MCF 10A (cell line): ENCODE data around the gene GDF2. TPM values are rescaled to one million over a fixed set of nuclear protein-coding genes. Genes with fewer than 3 reads are reported as not detected.

Source experiments
- Bru-seq: library from RNA; stranded (reverse); fragments of 400-500 nt; gene quantifications from one replicate; lab custom pipeline; 2021; lab: Mats Ljungman, UMichigan
- BruChase-seq, 2 experiments: library from RNA; stranded (reverse); fragments of 400-500 nt; gene quantifications; one replicate each; lab custom pipeline; 2021; lab: Mats Ljungman, UMichigan
- BruUV-seq: library from RNA; stranded (reverse); fragments of 400-500 nt; replicated peaks from 2 replicates; lab custom pipeline; 2021; lab: Mats Ljungman, UMichigan
- CTCF ChIA-PET: fragments of 300-600 bp; sonication (Branson Sonifier 250); formaldehyde crosslinking; extraction: SDS; loops from one replicate; lab custom pipeline; 2021; ENCODE audit warnings: antibody characterized with exemption, inconsistent platforms; lab: Yijun Ruan, JAX
- POLR2A ChIA-PET: fragments of 300-600, 350-650 bp; sonication (Branson Sonifier 250); formaldehyde crosslinking; extraction: SDS; loops from one replicate; lab custom pipeline; 2020; ENCODE audit warnings: antibody characterized with exemption, inconsistent platforms; lab: Yijun Ruan, JAX
- DNase-seq: peaks from one replicate; pipeline ENCODE4 v3.0.0-alpha.2; 2018; ENCODE audit not compliant: unreplicated experiment
- H3K27ac Mint-ChIP-seq: one replicate; pipeline ENCODE4 v1.8.0; 2022; ENCODE audit warnings: mild to moderate bottlenecking, low read depth, mixed read lengths; ENCODE audit not compliant: unreplicated experiment
- H3K27me3 Mint-ChIP-seq: one replicate; pipeline ENCODE4 v1.8.0; 2022; ENCODE audit warnings: mixed read lengths; ENCODE audit not compliant: insufficient read depth, unreplicated experiment
- H3K36me3 Mint-ChIP-seq: one replicate; pipeline ENCODE4 v1.8.0; 2022; ENCODE audit warnings: mild to moderate bottlenecking, moderate library complexity, mixed read lengths; ENCODE audit not compliant: insufficient read depth, unreplicated experiment
- H3K4me1 Mint-ChIP-seq: one replicate; pipeline ENCODE4 v1.8.0; 2022; ENCODE audit warnings: mixed read lengths; ENCODE audit not compliant: insufficient read depth, unreplicated experiment
- H3K4me3 Mint-ChIP-seq: one replicate; pipeline ENCODE4 v1.8.0; 2022; ENCODE audit warnings: mild to moderate bottlenecking, moderate library complexity, mixed read lengths; ENCODE audit not compliant: unreplicated experiment
- H3K9me3 Mint-ChIP-seq: one replicate; pipeline ENCODE4 v1.8.0; 2022; ENCODE audit warnings: mixed read lengths; ENCODE audit not compliant: unreplicated experiment
- intact Hi-C: fragments of 100-400 bp; cut with micrococcal nuclease; formaldehyde crosslinking; loops from 2 replicates; pipeline ENCODE4 v1.14.1; 2022
- long read RNA-seq: library from polyadenylated mRNA; stranded (forward); transcript quantifications from one replicate; pipeline ENCODE4 v2.0.0, GENCODE V29; 2022
- total RNA-seq: library from RNA; stranded (reverse); gene quantifications from 2 replicates; pipeline ENCODE4 v1.2.3, GENCODE V29; 2022
- TF ChIP-seq, protein P1 (sequence below): fragments of 200-600 bp; IDR thresholded peaks from one replicate; pipeline ENCODE4 v1.8.0; 2022; ENCODE audit warnings: antibody characterized with exemption, mild to moderate bottlenecking; ENCODE audit not compliant: unreplicated experiment

Gene GDF2
- total RNA-seq (not detected in 2 replicates), Bru-seq, nascent RNA (not detected), BruChase-seq, experiment 1, labeled RNA remaining after a 6-hour chase (not detected), BruChase-seq, experiment 2, labeled RNA remaining after a 2-hour chase (not detected)
- long read RNA-seq = 0 reads

DNA sequence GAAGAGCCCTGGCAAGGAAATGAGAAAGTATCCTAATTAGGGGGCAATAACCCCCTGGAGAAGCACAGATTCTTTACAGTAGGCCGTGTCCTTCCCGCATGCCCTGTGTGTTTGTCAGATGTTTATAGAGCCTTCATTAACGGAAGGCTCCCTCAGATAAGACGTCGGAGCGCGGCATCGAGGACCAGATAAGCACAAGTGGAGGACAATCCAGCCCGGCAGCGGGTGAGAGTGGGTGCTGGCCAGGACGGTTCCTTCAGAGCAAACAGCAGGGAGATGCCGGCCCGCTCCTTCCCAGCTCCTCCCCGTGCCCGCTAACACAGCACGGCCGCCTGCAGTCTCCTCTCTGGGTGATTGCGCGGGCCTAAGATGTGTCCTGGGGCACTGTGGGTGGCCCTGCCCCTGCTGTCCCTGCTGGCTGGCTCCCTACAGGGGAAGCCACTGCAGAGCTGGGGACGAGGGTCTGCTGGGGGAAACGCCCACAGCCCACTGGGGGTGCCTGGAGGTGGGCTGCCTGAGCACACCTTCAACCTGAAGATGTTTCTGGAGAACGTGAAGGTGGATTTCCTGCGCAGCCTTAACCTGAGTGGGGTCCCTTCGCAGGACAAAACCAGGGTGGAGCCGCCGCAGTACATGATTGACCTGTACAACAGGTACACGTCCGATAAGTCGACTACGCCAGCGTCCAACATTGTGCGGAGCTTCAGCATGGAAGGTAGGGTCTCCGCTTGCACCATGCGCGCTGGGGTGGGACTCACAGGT lies at the start of gene GDF2:
GDF2 (plus strand) TSS at position 155 of the 762 bp plus-strand sequence; CDS start at position 370, 215 bp downstream.
- CTCF ChIA-PET = interaction anchor here (0.8 to 14.1 kb wide), 3 partner anchors 275 to 297 kb away, joined by 3 to 131 read pairs (median 12); no protein-coding TSS in a partner anchor
- Mint-ChIP-seq H3K4me1 (peaks cover 5% of the 10 kb centered on the region), H3K4me3 (no peak within 1 kb of the TSS), H3K9me3 (no peaks in the 10 kb centered on the region), H3K36me3 (no peaks in the 10 kb centered on the region), H3K27me3 (peaks cover 36% of the 10 kb centered on the region), H3K27ac (no peak within 1 kb of the TSS)
- no TSS peak for BruUV-seq
- DNase-seq = no peak
- intact Hi-C loops = no loop called here
- TF ChIP-seq, protein P1, sequence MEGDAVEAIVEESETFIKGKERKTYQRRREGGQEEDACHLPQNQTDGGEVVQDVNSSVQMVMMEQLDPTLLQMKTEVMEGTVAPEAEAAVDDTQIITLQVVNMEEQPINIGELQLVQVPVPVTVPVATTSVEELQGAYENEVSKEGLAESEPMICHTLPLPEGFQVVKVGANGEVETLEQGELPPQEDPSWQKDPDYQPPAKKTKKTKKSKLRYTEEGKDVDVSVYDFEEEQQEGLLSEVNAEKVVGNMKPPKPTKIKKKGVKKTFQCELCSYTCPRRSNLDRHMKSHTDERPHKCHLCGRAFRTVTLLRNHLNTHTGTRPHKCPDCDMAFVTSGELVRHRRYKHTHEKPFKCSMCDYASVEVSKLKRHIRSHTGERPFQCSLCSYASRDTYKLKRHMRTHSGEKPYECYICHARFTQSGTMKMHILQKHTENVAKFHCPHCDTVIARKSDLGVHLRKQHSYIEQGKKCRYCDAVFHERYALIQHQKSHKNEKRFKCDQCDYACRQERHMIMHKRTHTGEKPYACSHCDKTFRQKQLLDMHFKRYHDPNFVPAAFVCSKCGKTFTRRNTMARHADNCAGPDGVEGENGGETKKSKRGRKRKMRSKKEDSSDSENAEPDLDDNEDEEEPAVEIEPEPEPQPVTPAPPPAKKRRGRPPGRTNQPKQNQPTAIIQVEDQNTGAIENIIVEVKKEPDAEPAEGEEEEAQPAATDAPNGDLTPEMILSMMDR = no peak
- POLR2A ChIA-PET = no interaction called here

DNA sequence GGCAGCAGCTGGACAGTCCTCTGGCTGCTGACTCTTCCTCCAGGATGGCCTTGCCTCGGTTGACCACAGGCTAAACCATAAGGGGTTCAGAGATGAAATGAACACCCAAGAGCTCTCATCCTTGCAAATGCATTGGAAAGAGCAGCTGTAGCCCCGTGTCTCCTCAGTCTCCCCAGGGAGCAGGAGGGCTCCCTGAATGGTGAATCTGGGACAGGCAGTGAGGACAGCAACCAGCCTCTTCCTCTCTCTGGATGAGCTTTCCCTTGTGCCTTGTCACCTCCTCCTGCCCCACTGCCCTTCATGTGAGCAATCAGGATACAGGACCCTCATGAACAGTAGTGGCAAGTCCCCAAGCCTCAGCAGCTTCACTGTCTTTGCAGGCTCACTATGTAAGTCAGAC lies 46.2 kb upstream of the GDF2 start:
- no TSS peak for BruUV-seq
- Mint-ChIP-seq H3K9me3 (peaks cover 8% of the 10 kb centered on the region), H3K27me3 (peaks cover 54% of the 10 kb centered on the region), H3K4me3 (no peak overlapping the region), H3K4me1 (no peaks in the 10 kb centered on the region), H3K36me3 (no peaks in the 10 kb centered on the region), H3K27ac (no peak overlapping the region)
- TF ChIP-seq, protein P1 = no peak
- CTCF ChIA-PET = interaction anchor here (1.3 kb wide), 1 partner anchor 36 kb away, joined by 4 read pairs; no protein-coding TSS in a partner anchor
- DNase-seq = no peak
- POLR2A ChIA-PET = no interaction called here
- intact Hi-C loops = no loop called here

DNA sequence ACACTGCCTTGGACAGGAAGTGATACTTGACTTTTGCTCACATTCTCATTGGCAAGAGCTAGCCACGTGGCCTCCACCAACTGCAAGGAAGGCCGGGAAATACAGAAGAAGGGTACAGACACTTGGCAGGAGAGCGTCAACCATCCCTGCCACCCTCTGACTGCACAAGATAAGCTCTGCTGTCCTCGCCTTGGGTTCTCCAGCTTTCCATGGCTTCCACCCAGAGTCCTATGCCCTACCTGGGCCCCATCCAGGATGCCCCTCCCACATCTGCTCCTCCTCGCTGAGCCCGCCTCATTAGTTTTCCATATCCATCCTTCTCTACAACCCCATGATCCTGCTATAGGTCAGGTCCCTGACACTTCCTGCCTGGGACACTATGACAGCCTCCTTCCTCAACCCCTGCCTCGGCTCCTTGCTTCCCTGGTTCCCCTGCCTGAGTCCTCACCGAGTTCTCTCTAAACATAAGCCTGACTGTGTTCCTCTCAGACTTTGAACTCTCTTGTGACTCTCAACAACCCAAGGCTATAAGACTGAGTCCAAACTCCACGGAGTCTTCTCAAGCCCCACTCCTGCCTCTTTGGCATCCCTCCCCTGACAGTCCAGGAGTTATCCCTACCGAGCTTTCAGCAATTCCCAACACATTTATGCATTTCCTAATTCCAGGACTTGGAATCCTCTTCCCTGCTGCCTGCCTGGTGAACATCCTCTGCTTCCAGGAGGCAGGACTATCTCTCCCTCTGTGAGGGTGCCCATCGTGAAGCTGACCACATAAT lies 45.5 kb upstream of the GDF2 start:
- CTCF ChIA-PET = interaction anchor here (1.3 to 1.7 kb wide), 2 partner anchors 35 to 36 kb away, joined by 4 to 6 read pairs; no protein-coding TSS in a partner anchor
- intact Hi-C loops = no loop called here
- Mint-ChIP-seq H3K27me3 (peaks cover 54% of the 10 kb centered on the region), H3K4me1 (no peaks in the 10 kb centered on the region), H3K27ac (no peak overlapping the region), H3K4me3 (no peak overlapping the region), H3K36me3 (no peaks in the 10 kb centered on the region), H3K9me3 (peaks cover 8% of the 10 kb centered on the region)
- BruUV-seq = no TSS peak
- TF ChIP-seq, protein P1 = no peak
- no peak for DNase-seq
- POLR2A ChIA-PET = no interaction called here
